Skin of body (tissue), 2 donors: ENCODE data around the gene CHCHD3. TPM values are rescaled to one million over a fixed set of nuclear protein-coding genes. Genes with fewer than 3 reads are reported as not detected.
A peak's percentile ranks its signal among the peaks of the same experiment; 100 is the strongest.

ENCODE experiments used
- DNase-seq: peaks from one replicate; lab custom pipeline; 2025; lab: John Stamatoyannopoulos, UW
- total RNA-seq: library from RNA; depleted of rRNA; stranded (reverse); fragments of >200 nt; gene quantifications from one replicate; pipeline ENCODE4 v1.2.3, GENCODE V29; 2014

CHCHD3 gene
- total RNA-seq, 1 donor from 2014 or later = 62.7 TPM

DNA sequence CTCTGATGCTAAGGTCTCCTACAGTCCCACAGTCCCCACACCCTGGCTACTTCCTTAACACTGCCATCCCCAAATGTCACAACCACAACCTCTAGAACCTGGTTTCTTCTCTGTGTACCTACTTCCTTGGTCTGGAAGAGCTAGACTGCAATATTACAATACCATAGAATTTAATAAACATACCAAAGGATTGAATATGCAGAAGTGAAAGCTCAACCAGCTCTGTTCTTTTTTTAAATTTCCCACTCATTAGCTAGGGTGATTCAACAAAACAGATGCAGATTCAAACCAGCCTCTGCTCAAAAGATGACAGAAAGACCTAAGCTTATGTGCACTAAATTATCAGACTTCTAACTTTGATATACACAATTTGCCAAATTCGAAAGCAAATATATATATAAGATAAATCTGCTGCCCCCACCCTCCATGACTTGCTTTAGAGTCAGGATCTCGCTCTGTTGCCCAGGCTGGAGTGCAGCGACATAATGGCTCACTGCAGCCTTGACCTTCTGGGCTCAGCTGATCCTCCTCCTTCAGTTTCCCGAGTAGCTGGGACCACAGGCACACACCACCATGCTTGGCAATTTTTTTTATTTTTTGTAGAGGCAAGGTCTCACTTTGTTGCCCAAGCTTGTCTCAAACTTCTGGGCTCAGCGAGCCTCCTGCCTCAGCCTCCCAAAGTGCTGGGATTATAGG lies 212.6 kb downstream of the CHCHD3 start:
- DNase-seq = no peak

DNA sequence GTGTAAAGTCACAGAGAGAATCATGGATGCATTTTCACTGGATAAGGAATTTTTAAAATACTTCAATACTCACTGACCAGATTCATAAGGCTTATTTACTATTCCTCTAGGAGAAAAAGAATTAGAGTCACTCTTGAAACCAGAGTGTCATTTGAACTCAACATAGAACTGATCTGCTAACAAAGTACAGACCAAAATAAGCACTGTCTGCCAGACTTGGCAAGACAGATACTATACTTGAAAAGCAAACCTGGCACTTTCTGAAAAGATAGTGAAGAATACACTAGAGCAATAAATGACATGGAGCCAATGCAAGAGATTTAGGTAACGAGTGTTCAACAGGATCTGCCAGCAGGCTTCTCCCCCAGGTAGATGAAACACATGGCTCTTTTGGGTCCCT lies 215.3 kb downstream of the CHCHD3 start:
- DNase-seq = no peak

DNA sequence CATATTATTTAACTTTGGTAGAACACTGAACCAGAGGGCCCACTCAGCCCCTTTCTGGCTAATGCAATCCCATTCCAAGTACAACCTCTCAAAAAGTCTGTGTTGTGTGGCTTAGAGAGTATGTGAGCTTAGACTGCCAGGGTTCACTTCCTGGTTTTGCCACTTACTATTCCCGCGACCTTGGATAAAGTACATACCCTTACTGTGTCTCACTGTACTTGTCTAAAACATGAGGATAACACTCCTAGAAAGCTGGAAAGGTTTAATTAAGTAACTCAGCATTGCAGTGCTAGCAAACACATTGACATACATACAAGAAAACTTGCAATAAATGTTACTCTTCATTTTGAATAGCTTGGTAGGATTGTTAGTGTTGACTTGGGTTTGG lies 215.8 kb downstream of the CHCHD3 start:
- no peak for DNase-seq

DNA sequence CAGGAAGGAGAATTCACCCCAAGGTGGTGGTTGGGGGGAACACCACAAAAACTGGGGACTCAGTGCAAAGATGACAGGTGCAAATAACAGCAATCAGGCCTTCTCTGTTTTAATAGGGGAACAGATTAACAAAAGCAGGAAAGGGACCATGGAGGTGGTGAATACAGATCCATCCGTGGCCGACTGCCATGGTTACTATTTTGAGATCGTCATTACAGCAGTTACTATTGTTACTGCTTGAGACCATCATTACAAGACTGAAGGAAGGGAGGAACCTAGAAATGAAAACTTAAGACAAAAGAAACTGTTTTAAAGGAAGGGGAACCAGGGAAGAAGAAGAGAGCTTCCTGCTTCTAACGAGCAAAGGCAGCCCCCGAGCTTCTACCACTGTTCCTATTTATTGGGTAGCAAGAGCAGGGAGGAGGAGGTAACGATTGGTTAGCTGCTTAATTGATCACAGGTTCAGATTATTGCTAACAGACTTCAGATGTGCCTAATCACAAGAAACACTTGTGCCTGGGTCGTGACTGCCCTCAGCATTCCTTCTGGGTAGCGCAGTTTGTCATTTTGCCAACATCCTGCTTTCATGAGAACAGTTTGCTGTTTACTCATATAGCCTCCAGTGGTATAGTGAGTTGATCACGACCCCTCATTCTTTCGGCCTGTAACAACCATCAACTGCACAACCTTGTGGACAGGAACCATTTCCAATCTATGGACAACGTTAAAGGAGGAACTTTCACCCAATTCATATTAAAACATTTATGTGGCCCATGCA lies 216.3 kb downstream of the CHCHD3 start:
- DNase-seq = peak; percentile 77

DNA sequence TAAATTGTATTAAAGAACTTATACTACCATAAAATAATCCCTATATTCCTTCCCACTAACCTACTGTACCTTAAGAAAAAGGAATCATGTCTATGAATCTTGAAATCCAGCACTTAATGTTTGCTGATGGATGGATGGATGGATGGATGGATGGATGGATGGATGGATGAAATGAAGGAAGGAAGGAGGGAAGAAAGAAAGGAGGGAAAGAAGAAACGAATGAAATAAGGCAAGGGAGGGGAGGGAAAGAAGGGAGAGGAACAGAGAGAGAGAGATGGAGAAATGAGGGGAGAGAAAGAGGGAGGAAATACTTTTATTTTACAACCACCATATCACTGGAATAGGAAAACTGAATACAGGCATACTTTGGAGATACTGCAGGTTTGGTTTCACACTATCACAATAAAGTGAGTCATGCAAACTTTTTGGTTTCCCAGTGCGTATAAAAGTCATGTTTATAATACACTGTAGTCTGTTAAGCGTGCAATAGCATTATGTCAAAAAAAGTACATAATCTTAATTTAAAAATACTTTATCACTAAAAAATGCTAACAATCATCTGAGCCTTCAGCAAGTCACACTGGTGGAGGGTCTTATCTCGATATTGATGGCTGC lies 219.8 kb downstream of the CHCHD3 start:
- DNase-seq = no peak

DNA sequence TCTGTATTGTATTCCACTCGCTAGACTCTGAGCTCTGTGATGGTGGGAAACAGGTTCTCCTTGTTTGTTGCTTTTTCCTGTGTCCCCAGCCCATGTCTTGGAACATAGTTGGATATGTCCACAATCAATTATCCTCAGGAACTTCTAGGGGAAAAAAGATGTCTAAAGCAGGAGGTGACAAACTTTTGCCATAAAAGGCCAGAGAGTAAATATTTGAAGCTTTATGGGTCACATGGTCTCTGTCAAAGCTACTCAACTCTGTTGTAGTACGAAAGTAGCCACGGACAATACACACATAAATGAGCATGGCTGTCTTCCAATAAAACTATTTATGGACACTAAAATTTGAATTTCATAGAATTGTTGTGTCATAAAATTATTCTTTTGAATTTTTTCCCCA lies 220.5 kb downstream of the CHCHD3 start:
- DNase-seq = no peak

DNA sequence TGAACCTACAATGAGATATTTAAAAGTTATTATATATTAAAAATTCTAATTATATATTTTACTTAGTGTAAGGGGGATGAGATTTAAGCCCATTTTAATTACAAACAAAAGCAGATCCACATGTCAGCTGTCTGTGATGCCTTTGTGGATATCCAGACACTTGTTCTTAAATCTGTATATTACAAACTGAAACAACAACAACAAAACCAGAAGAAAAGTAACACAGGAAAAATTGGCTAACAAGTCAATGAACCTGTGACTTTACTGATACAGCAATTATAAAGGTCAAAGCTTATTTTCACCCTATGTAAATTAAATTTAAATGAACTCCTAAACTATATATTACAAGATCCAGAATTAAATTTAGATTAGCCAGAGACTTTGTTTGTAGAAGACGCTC lies 222.7 kb downstream of the CHCHD3 start:
- DNase-seq = no peak

DNA sequence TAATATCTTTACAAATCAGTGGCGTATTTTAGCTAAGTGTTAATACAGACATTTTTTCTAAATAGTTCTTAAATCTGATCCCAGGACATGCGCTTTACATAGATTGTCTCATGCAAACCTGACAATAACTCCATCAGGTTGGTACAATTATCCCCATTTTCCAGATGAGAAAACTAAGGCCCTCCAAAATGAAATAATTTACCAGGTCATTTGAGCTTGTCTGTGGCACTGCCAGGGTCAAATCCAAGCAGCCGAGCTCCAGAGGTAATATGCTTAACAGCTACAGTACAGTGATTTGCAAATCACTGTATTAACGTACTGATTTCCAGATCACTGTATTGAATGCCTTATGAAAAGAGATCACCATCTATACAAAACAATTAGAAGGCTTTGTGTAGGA lies 223.1 kb downstream of the CHCHD3 start:
- no peak for DNase-seq

DNA sequence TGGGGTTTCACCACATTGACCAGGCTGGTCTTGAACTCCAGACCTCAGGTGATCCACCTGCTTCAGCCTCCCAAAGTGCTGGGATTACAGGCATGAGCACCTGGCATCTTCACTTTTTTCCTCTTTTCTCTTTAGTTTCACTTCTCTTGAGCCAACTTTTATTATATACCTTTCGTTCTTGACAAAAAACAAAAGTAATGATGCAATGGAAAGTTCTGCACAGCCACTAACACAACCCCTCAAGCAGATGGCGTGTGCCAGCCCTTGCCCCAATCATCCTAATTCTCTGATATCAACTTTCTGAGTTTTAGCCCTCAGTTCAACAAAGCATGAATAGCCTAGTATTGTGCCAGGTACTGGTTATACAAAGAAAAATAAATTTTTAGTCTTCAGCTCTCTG lies 223.6 kb downstream of the CHCHD3 start:
- no peak for DNase-seq

DNA sequence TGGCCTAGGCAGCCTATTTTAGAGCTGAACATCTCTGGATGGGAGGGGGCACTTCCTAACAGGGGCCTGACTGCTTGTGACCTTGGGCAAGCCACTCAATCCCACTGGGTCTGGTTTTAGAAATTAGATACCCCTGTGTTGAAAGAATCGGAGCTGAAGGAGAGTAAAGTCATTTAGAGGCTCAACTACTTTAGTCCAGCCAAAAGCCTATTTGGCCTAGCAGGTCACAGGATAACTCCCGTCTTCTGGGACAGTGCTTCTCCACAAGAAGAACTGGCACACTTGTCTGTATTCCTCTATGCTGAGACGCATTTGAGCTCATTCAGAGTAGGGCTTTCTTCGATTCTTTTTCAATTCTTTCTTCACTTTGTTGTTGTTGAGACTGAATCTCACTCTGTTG lies 224.2 kb downstream of the CHCHD3 start:
- DNase-seq = no peak

DNA sequence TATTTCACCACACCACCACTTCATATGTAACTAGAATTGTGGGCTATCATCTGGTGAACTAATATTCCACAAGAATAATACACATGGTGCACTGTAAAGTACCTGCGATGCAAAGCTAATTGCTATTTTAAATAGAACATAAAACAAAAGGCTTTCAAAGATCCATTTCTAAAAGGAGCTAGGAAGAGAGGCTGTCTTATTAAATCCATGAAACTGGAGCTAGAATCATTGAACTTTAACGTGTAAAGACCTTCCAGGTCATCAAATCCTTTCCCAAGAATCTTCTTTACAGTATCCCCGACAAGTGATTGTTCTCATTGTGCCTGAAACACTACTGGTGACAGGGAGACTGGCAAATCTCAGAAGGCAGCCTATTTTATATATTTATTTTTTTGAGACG lies 224.9 kb downstream of the CHCHD3 start:
- DNase-seq = no peak

DNA sequence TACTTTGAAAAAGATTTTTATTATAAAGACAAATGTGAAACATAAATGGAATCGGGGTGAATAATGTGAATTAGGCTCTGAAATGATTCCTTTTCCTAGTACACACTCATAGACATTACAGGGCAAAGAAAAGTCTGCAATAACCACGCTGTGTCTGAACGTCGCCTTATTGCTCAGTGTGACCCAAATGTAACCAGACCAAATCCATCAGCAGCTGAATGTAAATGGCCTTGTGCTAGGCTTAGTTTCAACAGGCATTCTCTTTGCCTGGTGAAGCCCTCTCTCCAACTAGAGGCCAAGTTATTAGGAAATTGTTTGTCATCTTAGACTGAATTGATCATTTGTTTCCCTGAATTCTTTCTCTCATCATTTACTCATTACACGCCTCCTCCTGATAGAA lies 225.5 kb downstream of the CHCHD3 start:
- no peak for DNase-seq

DNA sequence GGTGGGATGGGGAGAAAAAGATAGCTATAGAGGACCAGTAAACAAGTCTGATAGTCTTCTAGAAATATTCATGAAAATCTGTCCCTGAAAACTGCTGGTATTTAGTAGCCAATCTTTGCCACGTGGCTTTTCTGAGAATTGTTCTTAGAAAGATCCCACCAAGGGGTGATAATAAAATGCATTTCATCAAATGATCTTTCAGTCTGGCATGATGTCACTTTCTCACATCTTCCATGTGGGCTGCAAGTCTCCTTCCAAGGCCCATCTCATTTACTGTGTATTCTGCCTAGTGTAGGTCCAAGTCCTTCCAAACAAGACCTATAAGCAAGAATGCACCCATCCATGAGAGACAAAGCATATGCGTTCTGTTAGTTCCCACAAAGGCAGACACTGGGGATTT lies 226.0 kb downstream of the CHCHD3 start:
- no peak for DNase-seq

DNA sequence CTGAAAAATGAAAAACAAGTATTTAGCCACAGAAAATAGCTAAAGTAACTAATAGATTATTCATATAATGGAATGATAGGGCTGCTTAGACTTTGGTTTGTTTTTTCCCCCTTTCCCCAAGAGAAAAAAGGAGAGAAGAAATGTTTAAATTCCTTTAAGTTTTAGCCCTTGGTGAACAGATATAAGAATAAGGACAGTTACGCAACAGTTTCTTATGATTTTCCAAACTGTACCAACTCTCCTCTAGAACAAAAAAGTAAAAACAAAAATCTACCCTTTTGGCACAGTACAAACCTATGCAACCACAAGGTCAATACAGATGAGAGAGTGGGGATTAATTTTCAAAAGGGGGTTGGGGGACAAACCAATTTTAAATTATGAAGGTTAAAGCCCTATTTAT lies 227.7 kb downstream of the CHCHD3 start:
- no peak for DNase-seq

DNA sequence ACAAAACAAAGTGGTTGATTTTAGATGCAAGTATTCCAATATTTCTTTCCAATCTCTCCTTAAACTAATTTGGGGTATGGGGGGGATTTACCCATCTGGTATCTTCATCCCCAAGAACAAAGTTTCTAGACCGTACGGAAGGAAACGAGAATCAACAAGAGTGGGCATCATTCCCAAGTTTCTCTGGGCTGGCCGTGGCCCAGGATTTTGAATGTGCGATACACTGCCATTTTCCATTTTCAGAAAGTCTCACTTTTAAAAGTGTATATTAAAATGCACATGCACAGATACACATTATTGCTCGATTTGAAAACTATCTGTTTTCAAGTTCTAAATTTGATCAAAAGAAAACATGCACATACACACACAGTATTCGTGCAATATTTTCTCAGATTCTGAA lies 234.5 kb downstream of the CHCHD3 start:
- DNase-seq = no peak

DNA sequence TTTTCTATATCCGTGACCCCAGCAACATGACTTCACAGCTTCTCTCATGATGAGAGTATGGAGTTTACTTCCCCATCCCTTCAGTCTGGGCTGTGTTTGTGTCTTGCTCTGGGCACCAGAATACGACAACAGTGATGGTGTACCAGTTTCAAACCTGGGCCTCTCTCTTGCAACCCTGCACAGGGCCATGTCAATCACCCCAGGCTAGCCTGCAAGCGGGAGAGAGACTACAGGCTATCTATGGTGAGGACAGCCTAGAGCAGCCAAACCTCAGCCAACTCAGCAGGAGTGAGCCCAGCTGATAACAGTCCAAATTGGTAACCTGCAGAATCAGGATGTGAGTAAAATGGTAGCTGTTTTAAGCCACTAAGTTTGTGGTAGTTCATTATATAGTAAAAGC lies 235.8 kb downstream of the CHCHD3 start:
- no peak for DNase-seq

DNA sequence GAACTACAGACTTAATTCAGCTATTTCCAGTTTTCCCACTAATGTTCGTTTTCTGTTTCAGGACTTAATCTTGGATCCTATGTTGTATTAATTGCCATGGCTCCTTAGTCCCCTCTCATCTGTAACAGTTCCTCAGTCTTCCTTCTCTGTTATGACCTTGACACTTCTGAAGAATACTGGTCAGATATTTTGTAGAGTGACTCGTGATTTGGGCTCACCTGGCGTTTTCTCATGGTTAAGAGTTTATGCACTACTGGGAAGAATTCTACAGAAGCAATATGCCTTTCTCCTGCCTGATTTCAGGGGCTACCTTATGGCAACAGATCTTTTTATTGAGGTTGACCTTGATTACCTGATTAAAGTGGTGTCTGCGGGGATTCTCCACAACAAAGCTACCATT lies 239.4 kb downstream of the CHCHD3 start:
- DNase-seq = no peak

DNA sequence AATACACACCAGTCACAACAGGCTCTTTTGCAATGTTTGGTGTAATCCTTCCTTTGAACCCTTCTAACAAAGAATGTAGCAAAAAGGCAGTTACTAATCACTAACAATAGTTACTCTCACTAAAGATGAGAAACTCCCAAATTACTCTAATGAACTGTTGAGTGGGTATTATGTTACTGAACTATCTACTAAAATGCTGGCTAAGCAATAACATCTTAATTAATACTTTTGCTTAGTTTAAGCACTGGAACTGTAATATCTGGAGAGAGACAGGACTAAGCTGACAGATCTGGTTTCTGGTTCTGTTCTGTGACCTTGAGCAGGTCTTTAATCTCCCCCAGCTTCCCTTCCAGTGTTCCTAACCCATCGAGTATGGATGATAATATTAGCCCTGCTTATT lies 241.7 kb downstream of the CHCHD3 start:
- no peak for DNase-seq

DNA sequence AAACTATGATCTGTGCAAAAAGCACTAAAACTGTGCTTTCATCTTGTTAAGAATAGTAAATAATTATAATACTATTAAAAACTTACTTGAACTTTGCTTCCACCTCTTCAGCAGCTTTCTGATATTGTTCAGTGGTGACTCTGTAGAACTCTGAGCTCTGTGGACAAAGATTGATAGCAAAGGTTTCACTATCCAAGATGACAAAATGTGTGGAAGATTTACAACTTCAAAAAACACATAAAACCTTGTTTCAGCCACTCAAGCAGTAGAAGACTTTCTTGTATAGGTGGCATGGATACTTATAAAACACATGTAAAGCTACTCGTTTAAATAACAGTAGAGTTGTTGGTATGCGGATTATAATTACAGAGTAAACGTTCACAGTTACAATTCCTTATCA lies 243.6 kb downstream of the CHCHD3 start:
- DNase-seq = no peak

DNA sequence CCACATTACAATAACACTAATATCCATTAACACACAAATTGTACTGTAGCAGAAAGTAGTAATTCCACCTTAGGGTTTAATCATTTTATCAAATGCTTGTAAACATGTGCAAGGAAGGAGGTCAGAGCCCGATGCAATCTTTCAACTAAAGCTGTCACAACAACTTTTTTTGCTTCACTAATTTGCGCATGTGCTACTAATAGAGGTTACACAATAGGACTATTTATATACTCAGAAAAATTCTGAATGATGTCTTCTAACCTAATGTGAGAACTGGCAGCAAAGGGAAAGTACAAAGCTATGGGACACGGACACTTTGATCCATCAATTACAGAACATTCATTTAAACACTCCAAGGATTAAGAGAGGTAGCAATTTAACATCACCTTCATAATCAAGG lies 244.4 kb downstream of the CHCHD3 start:
- DNase-seq = peak; percentile 21

DNA sequence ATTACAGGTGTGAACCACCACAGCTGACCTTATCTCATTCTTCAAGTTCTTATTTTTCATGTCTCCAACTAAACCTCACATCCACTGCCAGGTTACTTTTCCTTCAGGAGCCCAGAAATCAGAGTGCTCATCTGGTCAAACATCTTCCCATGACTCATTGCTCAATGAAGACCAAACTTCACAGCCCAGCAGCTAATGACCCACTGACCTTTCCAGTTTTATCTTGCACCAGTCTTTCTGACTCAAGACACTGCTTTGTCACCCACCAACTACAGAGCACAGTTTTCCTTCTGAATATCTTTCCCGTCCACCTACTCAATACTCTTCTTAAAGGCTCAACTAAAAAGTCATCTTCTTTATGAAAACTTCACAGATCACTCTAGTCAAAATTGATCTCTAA lies 245.1 kb downstream of the CHCHD3 start:
- no peak for DNase-seq

DNA sequence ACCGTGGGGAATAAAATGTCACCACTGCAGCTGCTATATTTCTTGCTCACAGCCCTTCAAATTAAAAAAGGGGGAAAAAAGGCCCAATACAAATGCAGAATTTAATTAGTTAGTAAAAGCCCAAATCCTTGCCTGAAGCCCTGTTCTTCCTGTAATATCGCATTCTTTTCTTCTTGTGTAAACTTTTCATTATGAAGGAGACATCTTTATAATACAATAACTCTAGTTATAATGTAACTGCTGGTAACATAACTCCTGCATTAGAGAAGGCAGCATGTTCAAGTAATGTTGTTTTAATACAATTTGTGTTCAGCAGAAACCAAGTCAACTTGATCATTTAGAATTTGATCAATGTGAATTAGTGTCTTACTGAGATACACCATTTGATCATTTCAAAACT lies 250.9 kb downstream of the CHCHD3 start:
- DNase-seq = no peak

DNA sequence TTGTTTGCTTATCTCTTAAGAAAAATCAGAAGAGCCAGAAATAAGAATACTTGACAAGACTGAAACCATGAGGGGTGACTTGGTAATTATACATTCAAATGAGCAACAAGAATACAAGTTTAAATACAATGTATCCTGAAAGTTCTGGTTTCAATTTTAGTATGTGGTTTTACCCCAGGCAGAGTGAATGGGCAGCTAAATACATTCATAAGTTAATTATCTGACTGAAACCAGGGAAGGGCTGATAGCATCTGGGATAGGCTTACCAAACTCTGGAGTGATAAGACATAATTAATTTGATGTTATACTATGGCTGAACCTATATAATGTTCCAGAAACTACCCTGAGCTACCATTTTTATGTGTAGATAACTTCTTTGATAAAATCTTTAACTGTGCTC lies 253.4 kb downstream of the CHCHD3 start:
- DNase-seq = no peak
